ENCODE measurements around the gene AK4. TPM values are rescaled to one million over a fixed set of nuclear protein-coding genes. Genes with fewer than 3 reads are reported as not detected.

The AK4 gene
- total and polyA plus RNA-seq, 2 of the 4 experiments (the other 2 are of a cell fraction) = 12.4 to 30.3 TPM

Small RNA genes within 50 kb of the gene (microRNA-seq; reads per million reads assigned to microRNA genes)
- not detected for gene RPS29P7 (ENCODE audit: insufficient read depth, insufficient read length)

Small RNA genes within 50 kb of the gene (small RNA-seq; reads per million reads assigned to genes)
- 0 reads per million in 5 experiments for gene RPS29P7

Other genes starting within 250 kb of the AK4 start
- 101 and 103 TPM in 2 replicates for gene JAK1, start 181.7 kb upstream of the AK4 start, total RNA-seq (2012; rRNA removed)
- gene JAK1, start 181.7 kb upstream of the AK4 start, polyA plus RNA-seq (2012; rRNA removed) = 61.6 and 76.9 TPM in 2 replicates
- 0.18 and 0.28 TPM in 2 replicates for gene DNAJC6, start 161.3 kb downstream of the AK4 start, total RNA-seq (2012; rRNA removed)
- 0.05 and 0.13 TPM in 2 replicates for gene DNAJC6, start 161.3 kb downstream of the AK4 start, polyA plus RNA-seq (2012; rRNA removed)

Data from IMR-90 (cell line).